Tibial nerve (tissue), 4 donors: ENCODE results near the gene TMEFF2. TPM values are rescaled to one million over a fixed set of nuclear protein-coding genes. Genes with fewer than 3 reads are reported as not detected.

Experiments
- DNase-seq, 2 donors: peaks; one replicate each; pipeline ENCODE4 v3.0.0-alpha.2; 2019; ENCODE audit warnings: low spot score in 2 of 2
- H3K27ac ChIP-seq, 4 donors: fragments of 200-600 bp; sonication (generic) in 3 of 4; one replicate each; pipeline ENCODE4 v1.5.1; 2017 to 2019; ENCODE audit warnings: mild to moderate bottlenecking in 1 of 4
- H3K27me3 ChIP-seq, 2 donors: fragments of 200-600 bp; sonication (generic) in 1 of 2; one replicate each; pipeline versions ENCODE4 v1.5.1 to v1.6.0; 2017 to 2019
- H3K36me3 ChIP-seq, 3 donors: fragments of 200-600 bp; sonication (generic); one replicate each; pipeline ENCODE4 v1.5.1; 2018 to 2019
- H3K4me1 ChIP-seq, 4 donors: fragments of 200-600 bp; sonication (generic) in 3 of 4; one replicate each; pipeline ENCODE4 v1.5.1; 2017 to 2019
- H3K4me3 ChIP-seq, 4 donors: fragments of 200-600 bp; sonication (generic) in 3 of 4; one replicate each; pipeline ENCODE4 v1.5.1; 2017 to 2019; ENCODE audit warnings: mild to moderate bottlenecking in 1 of 4, moderate library complexity in 1 of 4
- H3K9me3 ChIP-seq, 4 donors: fragments of 200-600 bp; sonication (generic) in 3 of 4; one replicate each; pipeline ENCODE4 v1.5.1; 2017 to 2019
- EP300 ChIP-seq, 2 donors: sonication (generic); formaldehyde crosslinking; IDR thresholded peaks; one replicate each; pipeline ENCODE4 v1.6.1; 2017; ENCODE audit warnings: antibody characterized with exemption in 2 of 2, mild to moderate bottlenecking in 1 of 2
- POLR2A ChIP-seq, 2 donors: fragments of 450-650 bp; IDR thresholded peaks; one replicate each; pipeline ENCODE4 v1.6.1; 2017; ENCODE audit warnings: antibody characterized with exemption in 2 of 2, mild to moderate bottlenecking in 2 of 2, moderate library complexity in 2 of 2
- WGBS, 2 donors: methylation state at CpG; one replicate each; pipeline ENCODE4 v1.1.5; 2018; 5-methylcytosine and 5-hydroxymethylcytosine counted together
- total RNA-seq, 4 donors: library from RNA; depleted of rRNA; stranded (reverse); fragments of >200 nt; gene quantifications; one replicate each; pipeline ENCODE4 v1.1.0, GENCODE V29; 2016
- TF ChIP-seq, protein P1 (sequence below), 5 experiments: fragments of 200-600 bp in 3 of 5; fragments of 450-650 bp in 2 of 5; sonication (generic) in 3 of 5; IDR thresholded peaks; one replicate each; pipeline ENCODE4 v1.5.1; 2016 to 2019; ENCODE audit warnings: antibody characterized with exemption in 5 of 5, mild to moderate bottlenecking in 3 of 5, moderate library complexity in 2 of 5

TMEFF2 gene
- total RNA-seq, 4 donors from 2014 or later = not detected

DNA sequence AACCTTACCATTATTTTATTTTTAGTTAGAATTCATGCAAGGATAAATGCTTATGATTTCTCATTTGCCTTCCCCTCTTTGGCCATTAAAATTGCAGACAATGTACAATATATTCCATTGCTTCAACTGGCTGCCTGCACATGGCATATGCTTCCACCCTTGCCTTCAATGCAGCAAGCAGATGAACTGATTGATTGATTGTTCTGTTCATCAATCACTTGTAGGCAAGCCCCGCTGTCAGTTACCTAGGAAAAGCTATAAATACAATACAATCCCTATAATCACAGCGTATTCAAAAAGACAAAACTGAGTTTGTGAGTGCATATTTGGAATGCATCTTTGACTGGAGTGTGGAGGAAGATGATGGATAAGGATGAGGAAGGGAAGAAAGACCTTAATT, 274.2 kb downstream of the TMEFF2 start:
- no peaks in the 10 kb centered on the region for H3K4me1 ChIP-seq
- H3K27ac ChIP-seq = no peak overlapping the region
- H3K27me3 ChIP-seq = no peaks in the 10 kb centered on the region
- H3K4me3 ChIP-seq = no peak overlapping the region
- no peak for TF ChIP-seq EP300 (IDR thresholded peaks at IDR 0.05)
- TF ChIP-seq POLR2A (IDR thresholded peaks at IDR 0.05) = no peak
- WGBS, 2 donors = 92 to 96% methylated on average over 2 of the region's 2 CpGs
- no peaks in the 10 kb centered on the region for H3K36me3 ChIP-seq
- DNase-seq = no peak
- H3K9me3 ChIP-seq = peaks cover 0 to 4% (median 0%) of the 10 kb centered on the region in 4 donors

DNA sequence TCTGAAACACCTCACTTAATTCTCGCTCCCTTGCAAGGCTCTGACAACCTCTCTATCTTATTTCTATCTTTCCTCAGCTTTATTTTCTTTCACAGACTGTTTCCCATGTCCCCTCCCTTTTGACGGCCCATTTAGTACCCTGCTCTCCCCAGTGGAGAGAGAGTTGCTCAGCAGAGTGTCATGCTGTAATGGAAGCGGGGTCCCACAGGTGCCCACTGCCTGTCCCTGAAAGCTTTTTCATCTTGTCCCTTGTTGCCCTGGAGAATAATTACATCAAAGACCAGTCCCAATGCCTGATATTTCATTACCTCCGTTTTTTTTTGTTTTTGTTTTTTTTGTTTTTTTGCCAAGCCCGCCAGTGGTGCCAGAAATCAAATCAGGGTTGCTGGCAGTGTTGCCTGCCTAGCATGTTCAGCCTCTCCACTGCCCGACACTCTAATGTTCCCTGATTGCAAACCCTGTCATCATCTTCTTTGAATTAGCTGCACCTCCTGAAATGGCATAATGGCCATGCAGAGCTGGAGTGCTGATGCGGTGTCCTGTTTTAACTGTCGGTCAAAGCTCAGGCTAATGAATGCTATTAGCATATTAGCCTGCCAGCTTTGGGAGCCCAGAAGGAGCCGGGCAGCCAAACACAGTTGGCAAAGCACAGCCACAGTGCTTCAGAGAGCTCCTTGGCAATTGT, 276.6 kb downstream of the TMEFF2 start:
- WGBS, 2 donors = 58 to 72% methylated on average over 9 of the region's 9 CpGs

DNA sequence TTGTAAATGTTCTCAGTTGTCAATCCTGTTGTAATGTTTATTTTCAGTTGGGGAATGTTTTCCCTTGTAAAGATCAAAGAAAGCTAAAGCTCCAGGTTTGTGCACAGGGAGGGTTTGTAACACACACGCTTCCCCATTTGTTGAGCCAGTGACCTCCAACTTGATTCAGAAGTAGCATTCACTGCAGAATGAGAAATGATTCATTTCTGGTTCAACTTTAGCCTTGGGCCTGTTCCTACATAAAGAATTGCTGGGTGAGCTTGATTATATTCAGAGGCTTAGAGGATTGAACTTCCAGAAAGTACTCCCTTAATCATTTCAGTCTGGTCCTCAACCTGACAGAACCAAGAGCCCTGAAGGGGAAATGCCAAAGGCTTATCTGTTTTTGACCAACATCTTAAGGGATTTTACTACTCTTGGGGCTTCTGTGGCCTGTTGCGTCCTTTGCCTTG, 277.3 kb downstream of the TMEFF2 start:
- H3K4me3 ChIP-seq = no peak overlapping the region
- H3K27me3 ChIP-seq = no peaks in the 10 kb centered on the region
- no peak overlapping the region for H3K27ac ChIP-seq
- DNase-seq = no peak
- H3K36me3 ChIP-seq = no peaks in the 10 kb centered on the region
- TF ChIP-seq EP300 (IDR thresholded peaks at IDR 0.05) (no peak), POLR2A (IDR thresholded peaks at IDR 0.05) (no peak)
- TF ChIP-seq, protein P1, sequence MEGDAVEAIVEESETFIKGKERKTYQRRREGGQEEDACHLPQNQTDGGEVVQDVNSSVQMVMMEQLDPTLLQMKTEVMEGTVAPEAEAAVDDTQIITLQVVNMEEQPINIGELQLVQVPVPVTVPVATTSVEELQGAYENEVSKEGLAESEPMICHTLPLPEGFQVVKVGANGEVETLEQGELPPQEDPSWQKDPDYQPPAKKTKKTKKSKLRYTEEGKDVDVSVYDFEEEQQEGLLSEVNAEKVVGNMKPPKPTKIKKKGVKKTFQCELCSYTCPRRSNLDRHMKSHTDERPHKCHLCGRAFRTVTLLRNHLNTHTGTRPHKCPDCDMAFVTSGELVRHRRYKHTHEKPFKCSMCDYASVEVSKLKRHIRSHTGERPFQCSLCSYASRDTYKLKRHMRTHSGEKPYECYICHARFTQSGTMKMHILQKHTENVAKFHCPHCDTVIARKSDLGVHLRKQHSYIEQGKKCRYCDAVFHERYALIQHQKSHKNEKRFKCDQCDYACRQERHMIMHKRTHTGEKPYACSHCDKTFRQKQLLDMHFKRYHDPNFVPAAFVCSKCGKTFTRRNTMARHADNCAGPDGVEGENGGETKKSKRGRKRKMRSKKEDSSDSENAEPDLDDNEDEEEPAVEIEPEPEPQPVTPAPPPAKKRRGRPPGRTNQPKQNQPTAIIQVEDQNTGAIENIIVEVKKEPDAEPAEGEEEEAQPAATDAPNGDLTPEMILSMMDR (IDR thresholded peaks at IDR 0.05) = no peak
- H3K9me3 ChIP-seq = peaks cover 0 to 4% (median 0%) of the 10 kb centered on the region in 4 donors
- WGBS, 2 donors = 75 to 78% methylated on average over 2 of the region's 2 CpGs
- H3K4me1 ChIP-seq = no peaks in the 10 kb centered on the region

More for the DNA sequence above, 276.6 kb downstream of the TMEFF2 start:
- no peak overlapping the region for H3K4me3 ChIP-seq
- no peak for DNase-seq
- H3K27me3 ChIP-seq = no peaks in the 10 kb centered on the region
- H3K4me1 ChIP-seq = no peaks in the 10 kb centered on the region
- H3K9me3 ChIP-seq = peaks cover 0 to 4% (median 0%) of the 10 kb centered on the region in 4 donors
- no peak for TF ChIP-seq EP300 (IDR thresholded peaks at IDR 0.05)
- TF ChIP-seq POLR2A (IDR thresholded peaks at IDR 0.05) = no peak
- TF ChIP-seq, protein P1 (IDR thresholded peaks at IDR 0.05) = no peak
- no peak overlapping the region for H3K27ac ChIP-seq
- H3K36me3 ChIP-seq = no peaks in the 10 kb centered on the region

DNA sequence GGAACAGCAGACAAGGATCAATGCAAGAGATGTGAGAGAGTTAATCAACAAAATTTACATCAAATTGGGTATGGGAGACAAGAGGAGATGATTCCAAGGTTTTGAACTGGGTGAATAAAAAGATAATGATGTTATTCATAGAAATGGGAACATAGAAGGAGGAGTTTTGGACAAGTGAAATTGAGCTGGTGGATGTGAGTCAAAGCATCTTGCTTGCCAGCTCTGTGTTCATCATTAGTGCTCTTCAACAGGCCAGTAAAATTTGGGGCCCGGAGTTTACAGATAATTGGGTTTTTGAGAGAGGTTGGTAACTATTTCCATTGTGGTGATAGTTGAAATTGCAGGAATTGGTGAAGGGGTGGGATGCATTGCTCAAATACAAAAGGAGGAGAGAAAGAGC, 277.9 kb downstream of the TMEFF2 start:
- DNase-seq = no peak
- no peaks in the 10 kb centered on the region for H3K4me1 ChIP-seq
- no peak overlapping the region for H3K4me3 ChIP-seq
- WGBS, 2 donors = 58 to 71% methylated on average over 1 of the region's 1 CpG
- TF ChIP-seq, protein P1 (IDR thresholded peaks at IDR 0.05) = no peak
- no peak for TF ChIP-seq POLR2A (IDR thresholded peaks at IDR 0.05)
- TF ChIP-seq EP300 (IDR thresholded peaks at IDR 0.05) = no peak
- H3K9me3 ChIP-seq = peaks cover 0 to 4% (median 0%) of the 10 kb centered on the region in 4 donors
- no peaks in the 10 kb centered on the region for H3K36me3 ChIP-seq
- no peaks in the 10 kb centered on the region for H3K27me3 ChIP-seq
- no peak overlapping the region for H3K27ac ChIP-seq

DNA sequence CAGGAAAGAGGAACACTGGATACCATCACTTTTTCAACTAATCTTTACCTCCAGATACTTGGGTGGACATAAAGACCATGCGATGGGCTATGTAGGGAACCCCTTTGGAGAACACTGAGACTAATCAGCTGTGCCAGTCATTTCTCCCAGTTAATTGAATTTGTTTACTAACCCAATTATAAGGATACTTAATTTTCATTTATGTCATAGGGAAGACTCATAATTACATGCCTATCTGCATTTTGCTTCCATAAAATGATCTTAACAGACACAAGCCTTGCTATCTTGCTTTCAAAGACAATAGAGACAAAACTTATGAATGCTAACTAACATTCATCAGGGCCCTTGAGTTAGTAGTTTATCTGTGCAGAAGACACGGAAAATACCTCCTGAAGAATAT, 279.0 kb downstream of the TMEFF2 start:
- Histone ChIP-seq H3K27ac (no peak overlapping the region), H3K4me1 (no peaks in the 10 kb centered on the region), H3K36me3 (no peaks in the 10 kb centered on the region), H3K27me3 (no peaks in the 10 kb centered on the region), H3K9me3 (no peaks in the 10 kb centered on the region), H3K4me3 (no peak overlapping the region)
- no peak for DNase-seq
- WGBS, 2 donors = 91 to 97% methylated on average over 2 of the region's 2 CpGs
- TF ChIP-seq POLR2A (IDR thresholded peaks at IDR 0.05) = no peak
- no peak for TF ChIP-seq EP300 (IDR thresholded peaks at IDR 0.05)
- TF ChIP-seq, protein P1 (IDR thresholded peaks at IDR 0.05) = no peak
